ENCODE results near the gene DOK1. TPM values are rescaled to one million over a fixed set of nuclear protein-coding genes. Genes with fewer than 3 reads are reported as not detected.

The DOK1 gene
- total RNA-seq, 1 experiment from 2014 or later: 6.2 TPM

DNA sequence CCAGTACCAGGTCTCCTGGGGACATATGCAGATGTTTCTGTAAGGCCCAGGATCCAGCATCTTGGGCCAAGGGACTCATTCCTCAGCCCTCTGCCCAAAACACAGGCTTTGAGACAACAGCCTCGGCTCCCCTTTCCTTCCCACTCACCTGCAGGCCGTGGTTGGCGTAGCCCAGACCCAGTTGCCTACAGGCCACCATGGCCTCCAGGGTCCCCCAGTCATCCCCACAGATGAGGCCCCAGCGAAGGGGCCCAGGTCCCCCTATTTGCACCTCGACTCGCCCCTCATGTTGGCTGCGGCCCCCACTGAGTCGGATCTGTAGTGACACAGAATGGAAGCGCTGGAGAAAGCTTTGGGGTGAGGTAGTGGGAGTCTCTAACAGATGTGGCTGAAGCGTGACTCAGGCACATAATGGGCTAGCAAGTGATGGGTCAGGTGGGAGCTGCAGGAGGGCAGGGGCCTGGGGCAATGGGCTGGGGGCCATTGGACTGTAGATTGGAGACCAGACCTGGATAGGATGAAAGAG lies 19.0 kb upstream of the DOK1 start:
- no TSS peak for BruUV-seq (replicated peaks)
- no peaks in the 10 kb centered on the region for H3K4me1 ChIP-seq (ENCODE audit: control insufficient read depth, insufficient read depth, low read length)
- no peak for TF ChIP-seq TCF7L2 (IDR thresholded peaks at IDR 0.05; ENCODE audit: low read depth, low read length)
- TF ChIP-seq, protein P1, sequence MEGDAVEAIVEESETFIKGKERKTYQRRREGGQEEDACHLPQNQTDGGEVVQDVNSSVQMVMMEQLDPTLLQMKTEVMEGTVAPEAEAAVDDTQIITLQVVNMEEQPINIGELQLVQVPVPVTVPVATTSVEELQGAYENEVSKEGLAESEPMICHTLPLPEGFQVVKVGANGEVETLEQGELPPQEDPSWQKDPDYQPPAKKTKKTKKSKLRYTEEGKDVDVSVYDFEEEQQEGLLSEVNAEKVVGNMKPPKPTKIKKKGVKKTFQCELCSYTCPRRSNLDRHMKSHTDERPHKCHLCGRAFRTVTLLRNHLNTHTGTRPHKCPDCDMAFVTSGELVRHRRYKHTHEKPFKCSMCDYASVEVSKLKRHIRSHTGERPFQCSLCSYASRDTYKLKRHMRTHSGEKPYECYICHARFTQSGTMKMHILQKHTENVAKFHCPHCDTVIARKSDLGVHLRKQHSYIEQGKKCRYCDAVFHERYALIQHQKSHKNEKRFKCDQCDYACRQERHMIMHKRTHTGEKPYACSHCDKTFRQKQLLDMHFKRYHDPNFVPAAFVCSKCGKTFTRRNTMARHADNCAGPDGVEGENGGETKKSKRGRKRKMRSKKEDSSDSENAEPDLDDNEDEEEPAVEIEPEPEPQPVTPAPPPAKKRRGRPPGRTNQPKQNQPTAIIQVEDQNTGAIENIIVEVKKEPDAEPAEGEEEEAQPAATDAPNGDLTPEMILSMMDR (IDR thresholded peaks at IDR 0.05): no peak
- no peak for TF ChIP-seq SIN3A (IDR thresholded peaks at IDR 0.05; ENCODE audit: borderline replicate concordance, insufficient read depth, low read depth, low read length)
- H3K27ac ChIP-seq (ENCODE audit: low read length): no peak overlapping the region
- H3K9me3 ChIP-seq (ENCODE audit: control insufficient read depth, insufficient read depth, low read depth, low read length): no peaks in the 10 kb centered on the region
- no peaks in the 10 kb centered on the region; the same call in 1 of the 2 replicates for H3K36me3 ChIP-seq (ENCODE audit: control insufficient read depth, insufficient read depth, low read length)
- ATAC-seq (no peak), DNase-seq (ENCODE audit: low read depth, low spot score) (no peak)
- CTCF ChIA-PET: no interaction called here
- in situ Hi-C loops (cut with HindIII; ENCODE audit: low pct_unique_long_range_greater_than_20kb, low sequenced_read_pairs) (no loop called here), intact Hi-C loops (cut with micrococcal nuclease; ENCODE audit: unreplicated experiment) (no loop called here)
- no peaks in the 10 kb centered on the region; the same call in 1 of the 2 replicates for H3K27me3 ChIP-seq (ENCODE audit: control insufficient read depth, insufficient read depth, low read length)
- no peak overlapping the region for H3K4me3 ChIP-seq (ENCODE audit: low read depth in 2 of 2, low read length in 2 of 2)
- POLR2A ChIA-PET: no interaction called here

DNA sequence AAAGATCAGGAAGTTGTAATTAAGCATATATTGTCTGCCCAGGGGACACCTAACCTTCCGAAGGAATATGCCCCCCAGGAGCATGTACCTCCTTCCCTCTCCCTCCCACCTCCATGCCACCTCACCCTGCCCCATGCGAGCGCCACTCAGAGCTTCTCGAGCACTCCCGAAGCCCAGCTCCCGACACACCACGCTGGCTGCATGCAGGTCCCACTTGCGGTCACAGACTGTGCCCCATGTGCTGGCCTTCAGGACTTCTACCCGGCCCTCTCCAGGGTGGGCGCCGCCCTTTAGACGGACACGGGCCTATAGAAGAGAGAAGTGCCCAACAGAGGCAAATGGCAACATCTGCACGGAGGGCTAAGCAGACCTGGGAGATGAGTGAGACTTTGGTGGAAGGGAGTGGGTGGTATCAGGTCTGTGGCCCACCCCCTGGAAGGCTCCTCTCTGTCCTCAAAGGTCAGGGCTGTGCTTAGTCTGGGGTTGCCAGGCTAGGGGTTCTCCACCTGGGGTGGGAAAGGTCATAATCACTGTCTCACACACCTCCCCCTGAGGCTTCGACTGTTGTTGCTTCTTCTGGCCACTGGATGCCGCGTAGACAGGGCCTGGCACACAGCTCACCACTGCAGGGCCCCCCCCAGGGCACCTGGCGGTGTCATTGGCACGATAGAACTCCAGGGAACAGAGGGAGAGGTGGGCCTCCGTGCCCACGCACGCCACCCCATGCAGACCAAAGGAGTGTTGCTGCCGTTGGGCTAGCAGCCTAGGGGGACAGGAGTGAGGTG lies 18.2 kb upstream of the DOK1 start:
- no TSS peak for BruUV-seq (replicated peaks)
- H3K4me3 ChIP-seq (ENCODE audit: low read depth in 2 of 2, low read length in 2 of 2): no peak overlapping the region
- DNase-seq (ENCODE audit: low read depth, low spot score): no peak
- TF ChIP-seq SIN3A (IDR thresholded peaks at IDR 0.05; ENCODE audit: borderline replicate concordance, insufficient read depth, low read depth, low read length) (no peak), TCF7L2 (IDR thresholded peaks at IDR 0.05; ENCODE audit: low read depth, low read length) (no peak)
- TF ChIP-seq, protein P2, sequence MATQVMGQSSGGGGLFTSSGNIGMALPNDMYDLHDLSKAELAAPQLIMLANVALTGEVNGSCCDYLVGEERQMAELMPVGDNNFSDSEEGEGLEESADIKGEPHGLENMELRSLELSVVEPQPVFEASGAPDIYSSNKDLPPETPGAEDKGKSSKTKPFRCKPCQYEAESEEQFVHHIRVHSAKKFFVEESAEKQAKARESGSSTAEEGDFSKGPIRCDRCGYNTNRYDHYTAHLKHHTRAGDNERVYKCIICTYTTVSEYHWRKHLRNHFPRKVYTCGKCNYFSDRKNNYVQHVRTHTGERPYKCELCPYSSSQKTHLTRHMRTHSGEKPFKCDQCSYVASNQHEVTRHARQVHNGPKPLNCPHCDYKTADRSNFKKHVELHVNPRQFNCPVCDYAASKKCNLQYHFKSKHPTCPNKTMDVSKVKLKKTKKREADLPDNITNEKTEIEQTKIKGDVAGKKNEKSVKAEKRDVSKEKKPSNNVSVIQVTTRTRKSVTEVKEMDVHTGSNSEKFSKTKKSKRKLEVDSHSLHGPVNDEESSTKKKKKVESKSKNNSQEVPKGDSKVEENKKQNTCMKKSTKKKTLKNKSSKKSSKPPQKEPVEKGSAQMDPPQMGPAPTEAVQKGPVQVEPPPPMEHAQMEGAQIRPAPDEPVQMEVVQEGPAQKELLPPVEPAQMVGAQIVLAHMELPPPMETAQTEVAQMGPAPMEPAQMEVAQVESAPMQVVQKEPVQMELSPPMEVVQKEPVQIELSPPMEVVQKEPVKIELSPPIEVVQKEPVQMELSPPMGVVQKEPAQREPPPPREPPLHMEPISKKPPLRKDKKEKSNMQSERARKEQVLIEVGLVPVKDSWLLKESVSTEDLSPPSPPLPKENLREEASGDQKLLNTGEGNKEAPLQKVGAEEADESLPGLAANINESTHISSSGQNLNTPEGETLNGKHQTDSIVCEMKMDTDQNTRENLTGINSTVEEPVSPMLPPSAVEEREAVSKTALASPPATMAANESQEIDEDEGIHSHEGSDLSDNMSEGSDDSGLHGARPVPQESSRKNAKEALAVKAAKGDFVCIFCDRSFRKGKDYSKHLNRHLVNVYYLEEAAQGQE (IDR thresholded peaks at IDR 0.05; ENCODE audit: insufficient read depth in 1 of 2, low read depth in 2 of 2, low read length in 1 of 2): no peak
- ChIA-PET POLR2A (no interaction called here), CTCF (no interaction called here)
- no peaks in the 10 kb centered on the region; the same call in 1 of the 2 replicates for H3K27me3 ChIP-seq (ENCODE audit: control insufficient read depth, insufficient read depth, low read length)
- in situ Hi-C loops (cut with HindIII; ENCODE audit: low pct_unique_long_range_greater_than_20kb, low sequenced_read_pairs) (no loop called here), intact Hi-C loops (cut with micrococcal nuclease; ENCODE audit: unreplicated experiment) (no loop called here)
- H3K36me3 ChIP-seq (ENCODE audit: control insufficient read depth, insufficient read depth, low read length): no peaks in the 10 kb centered on the region; the same call in 1 of the 2 replicates
- H3K9me3 ChIP-seq (ENCODE audit: control insufficient read depth, insufficient read depth, low read depth, low read length): no peaks in the 10 kb centered on the region
- H3K4me1 ChIP-seq (ENCODE audit: control insufficient read depth, insufficient read depth, low read length): no peaks in the 10 kb centered on the region
- H3K27ac ChIP-seq (ENCODE audit: low read length): no peak overlapping the region
- no peak; the same call in 1 of the 2 replicates for ATAC-seq

DNA sequence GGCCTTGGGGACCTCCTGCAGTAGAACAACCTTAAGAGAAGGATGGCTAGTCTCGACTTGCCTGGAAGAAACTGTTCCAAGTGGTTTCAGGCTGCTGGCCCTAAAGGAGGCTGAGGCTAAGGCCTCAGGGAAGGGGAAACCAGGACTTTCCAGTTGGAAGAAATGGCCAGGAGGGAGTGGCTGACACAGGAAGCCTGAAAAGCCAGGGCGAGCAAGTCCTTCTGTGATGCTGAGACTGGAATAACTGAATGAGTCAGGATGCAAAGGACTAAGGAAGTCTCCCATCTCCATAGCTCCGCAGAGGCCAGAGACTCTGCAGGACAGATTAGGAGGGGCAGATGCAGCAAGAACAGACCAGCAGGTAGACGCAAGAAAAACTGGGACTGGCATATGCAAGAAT lies 17.4 kb upstream of the DOK1 start:
- Histone ChIP-seq H3K27ac (ENCODE audit: low read length) (no peak overlapping the region), H3K27me3 (ENCODE audit: control insufficient read depth, insufficient read depth, low read length) (no peaks in the 10 kb centered on the region; the same call in 1 of the 2 replicates), H3K36me3 (ENCODE audit: control insufficient read depth, insufficient read depth, low read length) (no peaks in the 10 kb centered on the region; the same call in 1 of the 2 replicates), H3K9me3 (ENCODE audit: control insufficient read depth, insufficient read depth, low read depth, low read length) (no peaks in the 10 kb centered on the region), H3K4me3 (ENCODE audit: low read depth in 2 of 2, low read length in 2 of 2) (no peak overlapping the region), H3K4me1 (ENCODE audit: control insufficient read depth, insufficient read depth, low read length) (no peaks in the 10 kb centered on the region)
- in situ Hi-C loops (cut with HindIII; ENCODE audit: low pct_unique_long_range_greater_than_20kb, low sequenced_read_pairs) (no loop called here), intact Hi-C loops (cut with micrococcal nuclease; ENCODE audit: unreplicated experiment) (no loop called here)
- DNase-seq (ENCODE audit: low read depth, low spot score) (no peak), ATAC-seq (no peak)
- no TSS peak for BruUV-seq (replicated peaks)
- ChIA-PET POLR2A (no interaction called here), CTCF (no interaction called here)
- TF ChIP-seq POLR2AphosphoS5 (IDR thresholded peaks at IDR 0.05; ENCODE audit: low read depth, low read length): no peak
- TF ChIP-seq TCF7L2 (IDR thresholded peaks at IDR 0.05; ENCODE audit: low read depth, low read length): no peak
- TF ChIP-seq, protein P1 (IDR thresholded peaks at IDR 0.05): no peak
- TF ChIP-seq, protein P2 (IDR thresholded peaks at IDR 0.05; ENCODE audit: insufficient read depth in 1 of 2, low read depth in 2 of 2, low read length in 1 of 2): no peak
- no peak for TF ChIP-seq SIN3A (IDR thresholded peaks at IDR 0.05; ENCODE audit: borderline replicate concordance, insufficient read depth, low read depth, low read length)

All from Panc1 (cell line).